ENCODE results near the gene EVPLL. TPM values are rescaled to one million over a fixed set of nuclear protein-coding genes. Genes with fewer than 3 reads are reported as not detected.

The EVPLL gene
- total RNA-seq, 1 experiment from 2014 or later, result 0.70 TPM

DNA sequence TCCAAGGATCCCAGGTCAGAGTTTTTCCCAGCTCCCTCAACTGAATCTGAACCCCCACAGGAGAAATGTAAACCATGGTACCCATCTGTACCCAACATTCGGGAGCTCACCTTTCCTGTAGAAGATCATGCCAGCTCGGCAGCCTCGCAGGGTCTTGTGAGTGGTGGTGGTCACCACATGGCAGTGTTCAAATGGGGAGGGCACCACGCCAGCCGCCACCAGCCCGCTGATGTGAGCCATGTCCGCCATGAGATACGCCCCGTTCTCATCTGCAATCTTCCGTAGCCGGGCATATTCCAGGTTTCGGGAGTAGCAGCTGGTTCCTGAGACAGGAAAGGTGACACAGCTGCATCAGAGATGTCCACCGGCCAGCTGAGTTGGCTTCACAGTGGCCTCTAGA is 37.6 kb upstream of the EVPLL start:
- H3K36me3 Mint-ChIP-seq (ENCODE audit: insufficient read depth, unreplicated experiment), result peaks cover 70% of the 10 kb centered on the region
- H3K27ac Mint-ChIP-seq (ENCODE audit: low read depth, unreplicated experiment), result peak overlapping the region; percentile 35
- POLR2A ChIA-PET, result interaction anchor here (1.0 kb wide), 1 partner anchor 11 kb away, joined by 3 read pairs; no protein-coding TSS in a partner anchor
- no peaks in the 10 kb centered on the region for H3K27me3 Mint-ChIP-seq (ENCODE audit: insufficient read depth, unreplicated experiment)
- CTCF ChIA-PET, result interaction anchor here (0.6 kb wide), 2 partner anchors 20 to 120 kb away, joined by 3 read pairs; no protein-coding TSS in a partner anchor
- intact Hi-C loops (cut with micrococcal nuclease), result no loop called here
- no peak overlapping the region for H3K4me3 Mint-ChIP-seq (ENCODE audit: unreplicated experiment)
- no TSS peak for BruUV-seq (replicated peaks)
- H3K4me1 Mint-ChIP-seq (ENCODE audit: insufficient read depth, unreplicated experiment), result no peaks in the 10 kb centered on the region
- TF ChIP-seq, protein P1, sequence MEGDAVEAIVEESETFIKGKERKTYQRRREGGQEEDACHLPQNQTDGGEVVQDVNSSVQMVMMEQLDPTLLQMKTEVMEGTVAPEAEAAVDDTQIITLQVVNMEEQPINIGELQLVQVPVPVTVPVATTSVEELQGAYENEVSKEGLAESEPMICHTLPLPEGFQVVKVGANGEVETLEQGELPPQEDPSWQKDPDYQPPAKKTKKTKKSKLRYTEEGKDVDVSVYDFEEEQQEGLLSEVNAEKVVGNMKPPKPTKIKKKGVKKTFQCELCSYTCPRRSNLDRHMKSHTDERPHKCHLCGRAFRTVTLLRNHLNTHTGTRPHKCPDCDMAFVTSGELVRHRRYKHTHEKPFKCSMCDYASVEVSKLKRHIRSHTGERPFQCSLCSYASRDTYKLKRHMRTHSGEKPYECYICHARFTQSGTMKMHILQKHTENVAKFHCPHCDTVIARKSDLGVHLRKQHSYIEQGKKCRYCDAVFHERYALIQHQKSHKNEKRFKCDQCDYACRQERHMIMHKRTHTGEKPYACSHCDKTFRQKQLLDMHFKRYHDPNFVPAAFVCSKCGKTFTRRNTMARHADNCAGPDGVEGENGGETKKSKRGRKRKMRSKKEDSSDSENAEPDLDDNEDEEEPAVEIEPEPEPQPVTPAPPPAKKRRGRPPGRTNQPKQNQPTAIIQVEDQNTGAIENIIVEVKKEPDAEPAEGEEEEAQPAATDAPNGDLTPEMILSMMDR (IDR thresholded peaks at IDR 0.05; ENCODE audit: unreplicated experiment), result no peak
- DNase-seq (ENCODE audit: unreplicated experiment), result no peak
- H3K9me3 Mint-ChIP-seq (ENCODE audit: unreplicated experiment), result no peaks in the 10 kb centered on the region

DNA sequence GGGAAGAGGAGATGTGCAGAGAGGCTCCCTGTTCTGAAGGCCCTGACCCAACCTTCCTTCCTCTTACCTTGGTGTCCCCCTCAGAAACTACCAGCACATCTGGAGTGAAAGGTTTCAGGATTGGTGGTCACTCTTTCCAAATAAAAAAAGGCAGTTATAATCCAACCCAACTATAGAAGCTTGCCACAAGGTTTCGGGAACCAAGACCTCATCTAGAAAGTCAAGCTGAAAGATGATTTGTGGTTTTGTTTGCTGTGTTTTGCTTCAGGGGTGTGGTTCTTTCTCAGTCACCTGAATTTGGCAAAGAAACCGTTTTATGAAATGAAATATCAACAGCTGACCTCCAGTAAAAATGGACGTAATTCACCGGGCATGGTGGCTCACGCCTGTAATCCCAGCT is 33.6 kb upstream of the EVPLL start:
- ChIA-PET POLR2A (no interaction called here), CTCF (interaction anchor here (0.7 to 1.2 kb wide), 2 partner anchors 16 to 375 kb away, joined by 3 read pairs; no protein-coding TSS in a partner anchor)
- Mint-ChIP-seq H3K27ac (ENCODE audit: low read depth, unreplicated experiment) (peak overlapping the region; percentile 42), H3K36me3 (ENCODE audit: insufficient read depth, unreplicated experiment) (peaks cover 78% of the 10 kb centered on the region), H3K4me3 (ENCODE audit: unreplicated experiment) (no peak overlapping the region), H3K4me1 (ENCODE audit: insufficient read depth, unreplicated experiment) (no peaks in the 10 kb centered on the region), H3K27me3 (ENCODE audit: insufficient read depth, unreplicated experiment) (no peaks in the 10 kb centered on the region), H3K9me3 (ENCODE audit: unreplicated experiment) (no peaks in the 10 kb centered on the region)
- BruUV-seq (replicated peaks), result no TSS peak
- no peak for DNase-seq (ENCODE audit: unreplicated experiment)
- TF ChIP-seq, protein P1 (IDR thresholded peaks at IDR 0.05; ENCODE audit: unreplicated experiment), result no peak
- intact Hi-C loops (cut with micrococcal nuclease), result no loop called here

DNA sequence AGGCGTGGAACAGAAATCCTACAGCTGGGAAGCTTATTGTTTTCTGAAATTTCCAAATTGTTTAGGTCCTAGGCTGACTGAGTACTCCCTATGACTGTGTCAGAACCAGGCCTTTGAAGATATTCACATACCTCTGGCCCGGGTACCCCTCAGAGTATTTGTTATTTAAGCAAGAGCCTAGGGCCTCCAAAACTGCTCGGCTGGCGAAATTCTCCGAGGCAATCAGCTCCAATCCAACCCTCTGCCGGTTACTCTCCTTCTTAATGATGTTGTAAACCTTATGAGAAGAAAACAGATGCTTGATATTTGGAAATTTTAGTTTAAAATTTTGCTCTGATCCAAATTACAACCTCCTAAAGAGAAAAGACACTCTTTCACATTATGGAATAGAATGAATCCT is 24.0 kb upstream of the EVPLL start:
- no peaks in the 10 kb centered on the region for H3K27me3 Mint-ChIP-seq (ENCODE audit: insufficient read depth, unreplicated experiment)
- POLR2A ChIA-PET, result interaction anchor here (2.4 kb wide), 1 partner anchor 9 kb away, joined by 10 read pairs; the partner anchor contains the start of gene SHMT1
- no peak for DNase-seq (ENCODE audit: unreplicated experiment)
- no peak overlapping the region for H3K27ac Mint-ChIP-seq (ENCODE audit: low read depth, unreplicated experiment)
- peaks cover 10% of the 10 kb centered on the region for H3K4me1 Mint-ChIP-seq (ENCODE audit: insufficient read depth, unreplicated experiment)
- peaks cover 68% of the 10 kb centered on the region for H3K36me3 Mint-ChIP-seq (ENCODE audit: insufficient read depth, unreplicated experiment)
- no peak overlapping the region for H3K4me3 Mint-ChIP-seq (ENCODE audit: unreplicated experiment)
- TF ChIP-seq, protein P1 (IDR thresholded peaks at IDR 0.05; ENCODE audit: unreplicated experiment), result no peak
- H3K9me3 Mint-ChIP-seq (ENCODE audit: unreplicated experiment), result no peaks in the 10 kb centered on the region
- CTCF ChIA-PET, result no interaction called here
- intact Hi-C loops (cut with micrococcal nuclease), result no loop called here
- BruUV-seq (replicated peaks), result no TSS peak

DNA sequence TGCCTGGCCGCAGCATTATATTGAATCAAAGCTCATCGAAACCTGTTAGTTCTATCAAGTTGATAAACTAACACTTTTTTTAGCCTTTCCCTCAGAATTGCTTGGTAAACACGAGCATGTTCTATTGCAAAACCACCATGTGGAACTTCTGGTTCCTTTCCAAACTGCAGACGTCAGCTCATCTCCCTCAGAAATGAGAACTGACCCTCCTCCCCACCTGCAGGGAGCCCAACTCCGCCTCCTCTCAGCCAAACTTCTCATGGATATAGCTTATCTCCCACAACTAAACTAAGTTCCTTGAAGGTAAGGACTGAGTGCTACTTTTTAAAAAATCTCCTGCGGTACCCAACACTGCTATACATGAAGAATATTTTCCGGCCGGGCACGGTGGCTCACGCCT is 21.0 kb upstream of the EVPLL start:
- peak overlapping the region; percentile 80 for H3K27ac Mint-ChIP-seq (ENCODE audit: low read depth, unreplicated experiment)
- TF ChIP-seq, protein P1 (IDR thresholded peaks at IDR 0.05; ENCODE audit: unreplicated experiment), result no peak
- no peaks in the 10 kb centered on the region for H3K27me3 Mint-ChIP-seq (ENCODE audit: insufficient read depth, unreplicated experiment)
- H3K4me3 Mint-ChIP-seq (ENCODE audit: unreplicated experiment), result peak overlapping the region; percentile 40
- H3K9me3 Mint-ChIP-seq (ENCODE audit: unreplicated experiment), result no peaks in the 10 kb centered on the region
- H3K36me3 Mint-ChIP-seq (ENCODE audit: insufficient read depth, unreplicated experiment), result peaks cover 77% of the 10 kb centered on the region
- DNase-seq (ENCODE audit: unreplicated experiment), result peak; percentile 63
- H3K4me1 Mint-ChIP-seq (ENCODE audit: insufficient read depth, unreplicated experiment), result peaks cover 10% of the 10 kb centered on the region
- CTCF ChIA-PET, result no interaction called here
- intact Hi-C loops (cut with micrococcal nuclease), result no loop called here
- no TSS peak for BruUV-seq (replicated peaks)
- POLR2A ChIA-PET, result interaction anchor here (0.6 to 1.1 kb wide), 4 partner anchors 12 to 245 kb away, joined by 3 to 5 read pairs (median 3); partner anchors contain the start of gene ALKBH5
